ENCODE results near the gene SLC35D2.

SLC35D2 gene

GRCh38 chr9:96383165-96383942 lies at the start of gene SLC35D2:
Gene SLC35D2, minus strand, starts transcription at chr9:96383711. Its CDS starts 77 bp downstream, at chr9:96383634.
- DNase-seq: no peak

DNA sequence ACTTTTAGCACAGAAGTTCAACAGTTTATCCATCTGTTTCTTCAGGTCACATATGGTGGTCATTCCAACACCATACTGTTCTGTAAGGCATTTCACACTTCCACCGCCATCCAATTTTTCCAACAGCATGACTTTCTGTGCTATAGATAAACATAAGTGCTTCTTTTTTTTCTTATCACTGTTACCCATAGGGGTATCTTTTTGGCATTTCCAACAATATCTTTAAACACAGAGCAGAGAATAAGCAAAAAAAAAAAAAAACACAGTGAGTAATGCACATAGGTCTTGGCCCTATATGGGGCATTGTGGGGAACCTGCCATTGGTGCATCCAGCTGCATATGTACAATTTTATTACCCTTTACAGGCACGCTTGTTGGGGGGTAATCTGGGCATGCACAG lies 46.9 kb upstream of the SLC35D2 start:
- no peak for DNase-seq

- no peak for DNase-seq
Measured at GRCh38 chr9:96429732-96430131, 46.2 kb upstream of the SLC35D2 start.

GRCh38 chr9:96425500-96426169 lies 42.1 kb upstream of the SLC35D2 start:
- DNase-seq: no peak

- no peak for DNase-seq
Measured at GRCh38 chr9:96423985-96424336, 40.5 kb upstream of the SLC35D2 start.

DNA sequence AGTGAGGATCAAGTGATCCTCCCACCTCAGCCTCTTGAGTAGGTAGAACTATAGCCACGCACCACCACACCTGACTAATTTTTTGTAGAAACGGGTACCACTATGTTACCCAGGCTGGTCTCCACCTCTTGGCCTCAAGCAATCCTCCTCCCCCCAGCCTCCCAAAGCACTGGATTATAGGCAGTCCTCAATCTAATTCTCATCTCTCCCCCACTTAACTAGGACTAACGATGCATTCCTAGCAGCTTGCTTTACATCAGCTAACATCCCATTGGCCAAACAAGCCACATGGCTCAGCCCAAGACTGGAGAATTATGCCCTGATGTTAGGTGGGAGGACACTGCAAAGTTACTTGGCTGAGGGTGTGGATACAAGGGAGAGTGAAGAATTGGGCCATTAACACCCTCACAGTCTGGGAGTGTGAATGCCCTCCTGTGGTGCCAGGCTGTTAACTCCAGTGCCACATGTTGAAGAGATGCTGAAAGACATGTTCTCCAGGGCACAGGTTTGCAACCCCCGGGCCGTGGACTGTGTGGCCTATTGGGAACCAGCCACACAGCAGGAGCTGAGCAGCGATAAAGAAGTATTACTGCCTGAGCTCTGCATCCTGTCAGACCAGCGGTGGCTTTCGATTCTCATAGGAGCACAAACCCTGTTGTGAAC lies 39.9 kb upstream of the SLC35D2 start:
- no peak for DNase-seq

GRCh38 chr9:96420468-96421219 lies 37.1 kb upstream of the SLC35D2 start:
- peak; percentile 35 for DNase-seq

- DNase-seq: no peak
Measured at GRCh38 chr9:96419691-96419969, 36.1 kb upstream of the SLC35D2 start.

- DNase-seq: peak; percentile 50
Measured at GRCh38 chr9:96418920-96419690, 35.6 kb upstream of the SLC35D2 start.

DNA sequence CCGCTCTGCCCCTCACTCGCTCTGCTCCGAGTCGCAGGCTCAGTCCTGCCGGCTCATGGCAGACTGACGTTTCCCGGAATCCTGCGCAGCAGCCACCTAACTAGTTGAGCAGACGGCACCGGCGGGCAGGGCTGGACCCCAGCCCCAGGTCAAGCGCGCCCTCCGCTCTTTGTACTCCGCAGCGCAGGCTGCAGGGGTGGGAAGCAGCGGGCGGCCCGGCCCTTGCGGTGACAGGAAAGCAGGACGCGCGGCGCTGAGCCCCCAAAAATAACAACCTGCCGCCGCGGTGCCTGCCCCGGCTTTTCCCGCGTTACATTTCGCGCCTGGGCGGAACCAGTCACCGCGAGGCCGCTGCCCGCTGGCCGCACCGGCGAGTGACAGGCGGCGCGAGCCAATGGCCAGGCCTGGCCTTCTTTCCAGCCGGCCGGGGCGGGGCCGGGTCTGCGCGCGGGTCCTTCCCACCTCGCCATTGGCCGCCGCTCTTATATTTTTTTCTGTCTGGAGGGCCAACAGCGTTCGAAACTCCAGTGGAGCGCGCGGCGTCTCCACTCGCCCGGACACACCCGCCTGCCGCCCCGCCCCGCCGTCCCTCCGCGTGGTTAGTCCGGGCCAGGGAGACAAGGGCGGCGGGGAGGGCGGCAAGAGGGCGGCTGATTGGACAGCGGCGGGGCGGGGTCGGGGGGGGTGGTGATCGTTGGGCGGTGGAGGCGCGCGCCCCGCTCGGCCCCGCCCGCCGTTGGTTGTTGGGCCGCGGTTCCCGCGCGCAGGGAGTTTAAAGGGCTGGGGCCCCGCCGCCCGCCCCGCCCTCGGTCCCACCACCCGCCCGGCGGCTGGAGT lies 34.8 kb upstream of the SLC35D2 start, which contains the start of gene ZNF367:
Gene ZNF367, minus strand, starts transcription at position 288 of the 837 bp plus-strand sequence. CDS start 338 bp downstream, outside the sequence.
- peak; percentile 94 for DNase-seq

GRCh38 chr9:96417661-96418082 lies 34.2 kb upstream of the SLC35D2 start:
- DNase-seq: peak; percentile 43

GRCh38 chr9:96417051-96417586 lies 33.6 kb upstream of the SLC35D2 start:
- peak; percentile 90 for DNase-seq

- DNase-seq: no peak
Measured at GRCh38 chr9:96413302-96414221, 30.1 kb upstream of the SLC35D2 start.

DNA sequence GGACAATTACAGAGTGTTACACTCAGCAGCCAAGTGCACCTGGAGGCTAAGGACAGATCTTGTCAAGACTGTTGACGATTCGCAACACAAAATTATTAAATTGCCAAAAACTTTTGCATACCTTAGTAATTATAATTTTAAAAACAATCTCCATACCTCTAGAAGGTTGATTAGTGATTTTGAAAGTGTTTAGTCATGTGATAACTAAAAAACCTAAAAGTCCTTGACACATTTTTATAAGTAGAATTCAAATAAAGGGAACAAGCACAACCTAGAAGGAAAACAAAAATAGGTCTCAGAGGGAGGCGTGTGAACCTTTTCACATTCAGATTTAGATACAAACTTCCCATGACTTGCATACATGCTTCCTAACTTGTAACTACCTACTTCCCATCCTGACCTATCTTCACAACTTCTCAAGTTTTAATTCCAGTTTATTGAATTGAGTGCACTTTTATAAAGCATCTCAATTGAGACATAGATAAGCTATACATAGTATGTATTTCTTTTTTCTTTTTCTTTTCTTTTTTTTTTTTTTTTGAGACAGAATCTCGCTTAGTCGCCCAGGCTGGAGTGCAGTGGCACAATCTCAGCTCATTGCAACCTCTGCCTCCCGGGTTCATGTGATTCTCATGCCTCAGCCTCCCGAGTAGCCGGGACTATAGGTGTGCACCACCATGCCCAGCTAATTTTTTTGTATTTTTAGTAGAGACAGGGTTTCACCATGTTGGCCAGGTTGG lies 28.8 kb upstream of the SLC35D2 start:
- no peak for DNase-seq

DNA sequence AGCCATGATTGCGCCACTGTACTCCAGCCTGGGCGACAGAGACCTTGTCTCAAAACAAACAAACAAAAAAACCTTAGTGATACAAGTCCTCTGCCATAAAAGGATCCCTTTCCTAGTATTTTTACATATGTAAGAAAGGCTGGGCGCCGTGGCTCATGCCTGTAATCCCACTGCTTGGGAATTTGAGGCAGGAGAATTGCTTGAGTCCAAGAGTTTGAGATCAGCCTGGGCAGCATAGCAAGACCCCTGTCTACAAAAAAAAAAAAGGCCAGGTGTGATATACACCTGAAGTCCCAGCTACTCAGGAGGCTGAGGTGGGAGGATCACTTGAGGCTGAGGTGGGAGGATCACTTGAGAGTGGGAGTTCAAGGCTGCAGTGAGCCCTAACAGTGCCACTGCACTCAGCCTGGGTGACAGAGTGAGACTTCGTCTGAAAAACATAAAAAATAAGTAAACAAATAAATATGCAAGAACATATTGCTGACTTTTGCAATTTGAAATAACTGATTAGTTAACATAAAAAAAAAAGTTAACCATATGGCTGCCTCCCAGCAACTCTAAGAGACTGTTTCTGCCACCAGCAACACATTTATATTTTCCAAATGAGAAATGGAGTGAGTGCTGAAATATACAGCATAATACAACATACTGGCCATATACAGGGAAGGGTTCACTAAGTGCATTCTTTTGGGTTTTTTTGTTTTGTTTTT lies 27.8 kb upstream of the SLC35D2 start:
- no peak for DNase-seq

- DNase-seq: no peak
Measured at GRCh38 chr9:96408409-96409280, 25.1 kb upstream of the SLC35D2 start.

GRCh38 chr9:96400132-96400910 lies 16.8 kb upstream of the SLC35D2 start:
- no peak for DNase-seq

Data from stimulated activated CD4-positive, alpha-beta T cell treated with anti-CD3 and anti-CD28 coated beads, Interleukin-1b, Interleukin-23, amount 100 ng/mL, for 48 hours (primary cell).